RCC 7860 (cell line): ENCODE measurements around the gene HS3ST2.
"Not testable (repeated sequence)": the region's sequence is repeated elsewhere in the genome, so short reads cannot be mapped to it uniquely, and the experiment has no call there.

ENCODE experiments used
- DNase-seq: peaks from one replicate; pipeline ENCODE4 v3.0.0-alpha.2; 2015; ENCODE audit warnings: low spot score
- FAIRE-seq: peaks from 2 replicates; lab custom pipeline; 2012; peaks lifted over from hg19 to GRCh38; lab: Jason Lieb, UNC

HS3ST2 gene

GRCh38 chr16:22871861-22872260, 57.9 kb downstream of the HS3ST2 start:
- FAIRE-seq (no peak), DNase-seq (no peak)

- FAIRE-seq (no peak), DNase-seq (no peak)
These were observed 60.4 kb downstream of the HS3ST2 start for GRCh38 chr16:22874394-22874793.

GRCh38 chr16:22878955-22879354, 65.0 kb downstream of the HS3ST2 start:
- no peak for FAIRE-seq
- no peak for DNase-seq

- FAIRE-seq (no peak), DNase-seq (no peak)
These were observed 65.5 kb downstream of the HS3ST2 start for GRCh38 chr16:22879466-22879865.

- no peak for FAIRE-seq
- DNase-seq, result no peak
These were observed 69.0 kb downstream of the HS3ST2 start for GRCh38 chr16:22882981-22883380.

- FAIRE-seq (no peak), DNase-seq (no peak)
These were observed 72.0 kb downstream of the HS3ST2 start for GRCh38 chr16:22885951-22886350.

- no peak for FAIRE-seq
- DNase-seq, result no peak
These were observed 73.0 kb downstream of the HS3ST2 start for GRCh38 chr16:22886927-22887326.

GRCh38 chr16:22887445-22887844, 73.5 kb downstream of the HS3ST2 start:
- FAIRE-seq (no peak), DNase-seq (no peak)

- no peak for DNase-seq
- no peak for FAIRE-seq
These were observed 74.8 kb downstream of the HS3ST2 start for GRCh38 chr16:22888791-22889190.

GRCh38 chr16:22890976-22891375, 77.0 kb downstream of the HS3ST2 start:
- DNase-seq (no peak), FAIRE-seq (no peak)

GRCh38 chr16:22897184-22897583, 83.2 kb downstream of the HS3ST2 start:
- FAIRE-seq, result no peak
- no peak for DNase-seq

GRCh38 chr16:22898131-22898530, 84.2 kb downstream of the HS3ST2 start:
- FAIRE-seq (no peak), DNase-seq (no peak)

- FAIRE-seq, result no peak
These were observed 84.9 kb downstream of the HS3ST2 start for GRCh38 chr16:22898874-22899348.

GRCh38 chr16:22899567-22899966, 85.6 kb downstream of the HS3ST2 start:
- FAIRE-seq, DNase-seq: not testable (repeated sequence)

More at GRCh38 chr16:22898874-22899348, 84.9 kb downstream of the HS3ST2 start:
- DNase-seq, result peak; percentile 9

GRCh38 chr16:22900863-22901262, 86.9 kb downstream of the HS3ST2 start:
- DNase-seq, result no peak
- FAIRE-seq, result no peak

- DNase-seq (no peak), FAIRE-seq (no peak)
These were observed 87.6 kb downstream of the HS3ST2 start for GRCh38 chr16:22901563-22901962.

- no peak for FAIRE-seq
- no peak for DNase-seq
These were observed 89.8 kb downstream of the HS3ST2 start for GRCh38 chr16:22903716-22904115.

- FAIRE-seq, result no peak
- no peak for DNase-seq
These were observed 98.7 kb downstream of the HS3ST2 start for GRCh38 chr16:22912654-22913053.

GRCh38 chr16:22915003-22915402, 101.0 kb downstream of the HS3ST2 start:
- DNase-seq (no peak), FAIRE-seq (no peak)

GRCh38 chr16:22923491-22923890, 109.5 kb downstream of the HS3ST2 start:
- DNase-seq (no peak), FAIRE-seq (no peak)

- no peak for FAIRE-seq
- DNase-seq, result no peak
These were observed 110.5 kb downstream of the HS3ST2 start for GRCh38 chr16:22924492-22924891.

GRCh38 chr16:22926105-22926751, 112.3 kb downstream of the HS3ST2 start:
- FAIRE-seq, result no peak
- no peak for DNase-seq

- FAIRE-seq, result no peak
- DNase-seq, result no peak
These were observed 113.3 kb downstream of the HS3ST2 start for GRCh38 chr16:22927306-22927705.
